SK-N-SH (cell line): ENCODE data around the gene WIPF3. TPM values are rescaled to one million over a fixed set of nuclear protein-coding genes. Genes with fewer than 3 reads are reported as not detected.

Experiments used
- CTCF ChIA-PET: fragments of 300-600, 350-600 bp; formaldehyde crosslinking; extraction: SDS; loops from one replicate; lab custom pipeline; 2021; lab: Yijun Ruan, JAX
- POLR2A ChIA-PET: fragments of 350-600 bp; sonication (Branson Sonifier 250); formaldehyde crosslinking; extraction: SDS; loops from one replicate; lab custom pipeline; 2020; ENCODE audit warnings: antibody characterized with exemption, inconsistent platforms; lab: Yijun Ruan, JAX
- DNase-seq: peaks from one replicate; pipeline ENCODE4 v3.0.0; 2012
- H2AFZ ChIP-seq: fragments of 200-600 bp; sonication (generic); 2 replicates; pipeline ENCODE4 v1.8.1; 2016; ENCODE audit warnings: antibody characterized with exemption, mild to moderate bottlenecking, low read depth
- H3F3A ChIP-seq: fragments of 200-600 bp; sonication (generic); replicated peaks from 2 replicates; pipeline ENCODE3; 2016; ENCODE audit warnings: antibody characterized with exemption, mild to moderate bottlenecking; ENCODE audit not compliant: insufficient read depth
- H3K27ac ChIP-seq, 2 experiments: fragments of 200-500 bp in 1 of 2; fragments of 200-600 bp in 1 of 2; sonication (Bioruptor generic) in 1 of 2; sonication (generic), shearing (Covaris generic) in 1 of 2; 2 replicates each; pipeline versions ENCODE4 v1.5.1 to v1.6.1; 2014 to 2016; ENCODE audit warnings: low read depth in 2 of 2, inconsistent platforms in 1 of 2, low read length in 1 of 2, mild to moderate bottlenecking in 1 of 2, mixed read lengths in 1 of 2
- H3K27me3 ChIP-seq: fragments of 200-600 bp; sonication (generic), shearing (Covaris generic); 2 replicates; pipeline ENCODE4 v1.6.1; 2016; ENCODE audit warnings: mixed run types; ENCODE audit not compliant: insufficient read depth
- H3K36me3 ChIP-seq, 2 experiments: fragments of 200-500 bp in 1 of 2; fragments of 200-600 bp in 1 of 2; sonication (Bioruptor generic) in 1 of 2; sonication (generic) in 1 of 2; replicated peaks in 1 of 2; 2 replicates each; pipeline versions ENCODE3 to v1.5.1; 2014 to 2016; ENCODE audit warnings: low read length in 1 of 2, mild to moderate bottlenecking in 1 of 2; ENCODE audit not compliant: insufficient read depth in 2 of 2, control insufficient read depth in 1 of 2
- H3K4me1 ChIP-seq, 2 experiments: fragments of 200-500 bp in 1 of 2; fragments of 200-600 bp in 1 of 2; sonication (Bioruptor generic) in 1 of 2; sonication (generic), shearing (Covaris generic) in 1 of 2; 2 replicates each; pipeline versions ENCODE4 v1.5.1 to v1.6.1; 2014 to 2016; ENCODE audit warnings: low read depth in 1 of 2, low read length in 1 of 2, mixed run types in 1 of 2; ENCODE audit not compliant: insufficient read depth in 2 of 2, control insufficient read depth in 1 of 2
- H3K4me2 ChIP-seq: fragments of 200-600 bp; sonication (generic), shearing (Covaris generic); 2 replicates; pipeline ENCODE4 v1.6.1; 2017; ENCODE audit warnings: mixed run types
- H3K4me3 ChIP-seq, 2 experiments: fragments of 200-500 bp in 1 of 2; fragments of 200-600 bp in 1 of 2; sonication (Bioruptor generic) in 1 of 2; sonication (generic), shearing (Covaris generic) in 1 of 2; 2 replicates each; pipeline versions ENCODE4 v1.5.1 to v1.8.1; 2014 to 2016; ENCODE audit warnings: low read depth in 2 of 2, inconsistent platforms in 1 of 2, low read length in 1 of 2, mild to moderate bottlenecking in 1 of 2, mixed read lengths in 1 of 2, moderate library complexity in 1 of 2
- H3K79me2 ChIP-seq: fragments of 200-600 bp; sonication (generic); 2 replicates; pipeline ENCODE4 v1.8.1; 2017; ENCODE audit warnings: mild to moderate bottlenecking; ENCODE audit not compliant: insufficient read depth
- H3K9ac ChIP-seq: fragments of 200-600 bp; sonication (generic); 2 replicates; pipeline ENCODE4 v1.6.1; 2017; ENCODE audit warnings: mixed run types
- H3K9me2 ChIP-seq: fragments of 200-600 bp; sonication (generic); 2 replicates; pipeline ENCODE4 v1.6.1; 2017; ENCODE audit warnings: mixed run types
- H3K9me3 ChIP-seq: fragments of 200-600 bp; sonication (generic); 2 replicates; pipeline ENCODE4 v1.6.1; 2017; ENCODE audit warnings: mixed run types, mild to moderate bottlenecking, moderate library complexity
- H4K20me1 ChIP-seq: fragments of 200-600 bp; sonication (generic); 2 replicates; pipeline ENCODE4 v1.6.1; 2017; ENCODE audit warnings: mild to moderate bottlenecking, mixed run types; ENCODE audit not compliant: insufficient read depth
- EP300 ChIP-seq, 2 experiments: IDR thresholded peaks; 2 replicates each; pipeline versions ENCODE4 v1.4.0 to v1.6.1; 2012; ENCODE audit warnings: borderline replicate concordance in 1 of 2, low read depth in 1 of 2, low read length in 1 of 2
- EZH2phosphoT487 ChIP-seq: fragments of 200-600 bp; sonication (generic); IDR thresholded peaks from 2 replicates; pipeline ENCODE4 v1.6.1; 2017; ENCODE audit warnings: low read depth, mixed run types, mild to moderate bottlenecking, antibody characterized with exemption, moderate library complexity, borderline replicate concordance
- GABPA ChIP-seq: IDR thresholded peaks from 2 replicates; pipeline ENCODE4 v1.4.0; 2012; ENCODE audit warnings: low read depth, mild to moderate bottlenecking
- MAX ChIP-seq: IDR thresholded peaks from 2 replicates; pipeline ENCODE4 v1.4.0; 2012; ENCODE audit warnings: low read depth
- MXI1 ChIP-seq: IDR thresholded peaks from 2 replicates; pipeline ENCODE4 v1.6.1; 2012; ENCODE audit warnings: mild to moderate bottlenecking, low read depth, low read length, improper control_type of control experiment
- NFIC ChIP-seq: IDR thresholded peaks from 2 replicates; pipeline ENCODE4 v1.4.0; 2012; ENCODE audit warnings: borderline replicate concordance
- NRF1 ChIP-seq: IDR thresholded peaks from 2 replicates; pipeline ENCODE4 v1.6.1; 2012; ENCODE audit warnings: low read depth, mild to moderate bottlenecking, low read length
- PBX3 ChIP-seq: IDR thresholded peaks from 2 replicates; pipeline ENCODE4; 2012
- RCOR1 ChIP-seq: fragments of 150-350 bp; IDR thresholded peaks from 2 replicates; pipeline ENCODE4 v1.6.1; 2017; ENCODE audit warnings: antibody characterized with exemption, low read length
- REST ChIP-seq: IDR thresholded peaks from 2 replicates; pipeline ENCODE4 v1.6.1; 2012; ENCODE audit warnings: mild to moderate bottlenecking, low read depth, low read length, moderate library complexity
- RFX5 ChIP-seq: IDR thresholded peaks from 2 replicates; pipeline ENCODE4 v1.6.1; 2012; ENCODE audit warnings: mild to moderate bottlenecking, improper control_type of control experiment, low read length
- SIN3A ChIP-seq: IDR thresholded peaks from 2 replicates; pipeline ENCODE4 v1.6.1; 2012; ENCODE audit warnings: low read depth, mild to moderate bottlenecking, low read length, moderate library complexity, borderline replicate concordance
- SMC3 ChIP-seq: IDR thresholded peaks from 2 replicates; pipeline ENCODE4 v1.6.1; 2012; ENCODE audit warnings: low read depth, low read length, improper control_type of control experiment
- TAF1 ChIP-seq: IDR thresholded peaks from 2 replicates; pipeline ENCODE4 v1.6.1; 2012; ENCODE audit warnings: low read depth, mild to moderate bottlenecking, low read length, moderate library complexity, borderline replicate concordance
- TCF12 ChIP-seq: IDR thresholded peaks from 2 replicates; pipeline ENCODE4 v1.4.0; 2012
- USF1 ChIP-seq: IDR thresholded peaks from 2 replicates; pipeline ENCODE4 v1.4.0; 2012; ENCODE audit warnings: low read depth, borderline replicate concordance
- YY1 ChIP-seq: IDR thresholded peaks from 2 replicates; pipeline ENCODE4 v1.4.0; 2012; ENCODE audit warnings: low read depth, mild to moderate bottlenecking
- WGBS: methylation state at CpG from one replicate; pipeline ENCODE4 v1.1.6; 2017; ENCODE audit warnings: low lambda C conversion rate; 5-methylcytosine and 5-hydroxymethylcytosine counted together
- polyA plus RNA-seq, 3 experiments: library from polyadenylated mRNA; depleted of rRNA; stranded (reverse); fragments of >200 nt; gene quantifications; 2 replicates each; pipeline ENCODE4 v1.2.3, GENCODE V29; 2012

WIPF3 gene
- polyA plus RNA-seq, 1 of the 3 experiments (the other 2 are of a cell fraction) = 0.02 TPM

GRCh38 chr7:29805031-29805430, 1.3 kb upstream of the WIPF3 start:
- TF ChIP-seq RFX5 = no peak
- no peak for TF ChIP-seq SIN3A
- no peak for TF ChIP-seq PBX3
- Histone ChIP-seq H4K20me1 (no peaks in the 10 kb centered on the region), H3K9me3 (no peaks in the 10 kb centered on the region), H3F3A (no peaks in the 10 kb centered on the region), H3K9ac (no peak overlapping the region), H3K27me3 (peaks cover 59% of the 10 kb centered on the region), H3K27ac (no peak overlapping the region), H2AFZ (no peak overlapping the region), H3K4me1 (peaks cover 0 to 4% of the 10 kb centered on the region in 2 experiments; a peak in 1 of 4 replicates), H3K4me2 (no peak overlapping the region), H3K9me2 (no peaks in the 10 kb centered on the region), H3K4me3 (no peak overlapping the region), H3K36me3 (no peaks in the 10 kb centered on the region), H3K79me2 (no peaks in the 10 kb centered on the region)
- POLR2A ChIA-PET = no interaction called here
- no peak for DNase-seq
- CTCF ChIA-PET = interaction anchor here (0.5 to 1.7 kb wide), 4 partner anchors 41 to 1603 kb away, joined by 4 to 8 read pairs (median 6); no protein-coding TSS in a partner anchor
- 81% methylated on average over 7 of the region's 7 CpGs for WGBS

- Histone ChIP-seq H3K9me3 (no peaks in the 10 kb centered on the region), H3K27me3 (peaks cover 64% of the 10 kb centered on the region), H3K9ac (no peak overlapping the region), H2AFZ (no peak overlapping the region), H3K4me3 (peak overlapping the region; percentile 38 to 55; a peak in 3 of 4 replicates), H3K4me1 (peaks cover 0 to 4% of the 10 kb centered on the region in 2 experiments; a peak in 1 of 4 replicates), H3K36me3 (no peaks in the 10 kb centered on the region)
- DNase-seq = peak; percentile 34
- ChIA-PET CTCF (interaction anchor here (0.9 to 1.7 kb wide), 8 partner anchors 9 to 616 kb away, joined by 3 to 10 read pairs (median 4); no protein-coding TSS in a partner anchor), POLR2A (no interaction called here)
- TF ChIP-seq PBX3 (no peak), EZH2phosphoT487 (no peak), SMC3 (no peak), NFIC (no peak), USF1 (no peak), RFX5 (no peak), NRF1 (no peak), TCF12 (no peak), REST (no peak), EP300 (IDR thresholded peaks at IDR 0.05; ENCODE audit: borderline replicate concordance in 1 of 2, low read depth in 1 of 2, low read length in 1 of 2) (no peak), MAX (no peak), GABPA (no peak), MXI1 (no peak), RCOR1 (no peak), TAF1 (no peak), YY1 (no peak)
- TF ChIP-seq, all 33 proteins: peak for 0
- H3F3A ChIP-seq = no peaks in the 10 kb centered on the region
- H3K27ac ChIP-seq = no peak overlapping the region
- H3K4me2 ChIP-seq = peak overlapping the region; percentile 73; the same call in 1 of the 2 replicates
- no peaks in the 10 kb centered on the region for H3K79me2 ChIP-seq
- H4K20me1 ChIP-seq = no peaks in the 10 kb centered on the region
- 94% methylated on average over 12 of the region's 12 CpGs for WGBS
- no peaks in the 10 kb centered on the region for H3K9me2 ChIP-seq
Observed at GRCh38 chr7:29805886-29806207, 461 bp upstream of the WIPF3 start.
